Measurements from ENCODE around the gene PON3. TPM values are rescaled to one million over a fixed set of nuclear protein-coding genes. Genes with fewer than 3 reads are reported as not detected.

The PON3 gene
- total RNA-seq, 2 experiments from 2014 or later = not detected

DNA sequence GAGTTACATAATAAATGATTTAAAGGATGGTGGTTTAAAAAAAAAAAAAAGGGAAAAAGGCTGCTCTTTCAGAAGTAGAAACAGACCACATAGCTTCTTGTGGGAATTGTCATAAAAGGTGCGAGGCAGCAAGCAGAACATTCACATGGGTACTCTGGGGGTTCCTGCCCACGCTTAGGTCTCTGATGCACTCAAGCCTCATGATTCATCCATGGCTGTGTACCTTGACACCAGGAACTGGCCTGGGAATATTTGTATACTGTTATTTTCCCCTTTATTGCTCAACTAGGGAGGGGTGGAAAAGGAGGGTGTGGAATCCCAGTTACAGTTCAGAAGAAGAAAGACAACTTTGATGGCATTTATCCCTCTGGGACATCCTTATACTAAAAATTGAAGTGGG is 34.7 kb upstream of the PON3 start:
- ATAC-seq (no peak), DNase-seq (no peak)
- CTCF ChIA-PET = no interaction called here
- H3K4me3 Mint-ChIP-seq = no peak overlapping the region
- H3K27me3 Mint-ChIP-seq = peaks cover 5% of the 10 kb centered on the region
- no peaks in the 10 kb centered on the region for H3K9me3 Mint-ChIP-seq (ENCODE audit: low read depth)
- intact Hi-C loops (cut with DNase I, micrococcal nuclease) = no loop called here
- POLR2A ChIA-PET = no interaction called here
- peaks cover 8% of the 10 kb centered on the region for H3K4me1 Mint-ChIP-seq
- H3K27ac Mint-ChIP-seq = no peak overlapping the region
- no peaks in the 10 kb centered on the region for H3K36me3 Mint-ChIP-seq (ENCODE audit: low read depth)

- ChIA-PET CTCF (interaction anchor here (0.6 kb wide), 1 partner anchor 183 kb away, joined by 5 read pairs; no protein-coding TSS in a partner anchor), POLR2A (no interaction called here)
- no peak overlapping the region for H3K27ac Mint-ChIP-seq
- no peak overlapping the region for H3K4me3 Mint-ChIP-seq
- intact Hi-C loops (cut with DNase I, micrococcal nuclease) = no loop called here
- peaks cover 5% of the 10 kb centered on the region for H3K4me1 Mint-ChIP-seq
- ATAC-seq (no peak), DNase-seq (no peak)
- peaks cover 3% of the 10 kb centered on the region for H3K27me3 Mint-ChIP-seq
- no peaks in the 10 kb centered on the region for H3K36me3 Mint-ChIP-seq (ENCODE audit: low read depth)
- H3K9me3 Mint-ChIP-seq (ENCODE audit: low read depth) = no peaks in the 10 kb centered on the region
Observed at GRCh38 chr7:95429241-95429990, 33.2 kb upstream of the PON3 start.

- H3K36me3 Mint-ChIP-seq (ENCODE audit: low read depth) = no peaks in the 10 kb centered on the region
- ChIA-PET CTCF (interaction anchor here (0.6 to 0.9 kb wide), 2 partner anchors 12 to 272 kb away, joined by 3 read pairs; no protein-coding TSS in a partner anchor), POLR2A (no interaction called here)
- intact Hi-C loops (cut with DNase I, micrococcal nuclease) = no loop called here
- ATAC-seq (no peak), DNase-seq (no peak)
- H3K9me3 Mint-ChIP-seq (ENCODE audit: low read depth) = no peaks in the 10 kb centered on the region
- H3K4me3 Mint-ChIP-seq = no peak overlapping the region
- no peak overlapping the region for H3K27ac Mint-ChIP-seq
- no peaks in the 10 kb centered on the region for H3K27me3 Mint-ChIP-seq
- no peaks in the 10 kb centered on the region for H3K4me1 Mint-ChIP-seq
Observed at GRCh38 chr7:95427914-95428516, 31.8 kb upstream of the PON3 start.

- ChIA-PET POLR2A (no interaction called here), CTCF (interaction anchor here (0.6 kb wide), 1 partner anchor 273 kb away, joined by 3 read pairs; no protein-coding TSS in a partner anchor)
- no peak for DNase-seq
- H3K27me3 Mint-ChIP-seq = no peaks in the 10 kb centered on the region
- no peak overlapping the region for H3K4me3 Mint-ChIP-seq
- H3K9me3 Mint-ChIP-seq (ENCODE audit: low read depth) = no peaks in the 10 kb centered on the region
- intact Hi-C loops (cut with DNase I, micrococcal nuclease) = no loop called here
- no peak overlapping the region for H3K27ac Mint-ChIP-seq
- no peak for ATAC-seq
- no peaks in the 10 kb centered on the region for H3K36me3 Mint-ChIP-seq (ENCODE audit: low read depth)
- H3K4me1 Mint-ChIP-seq = no peaks in the 10 kb centered on the region
Observed at GRCh38 chr7:95427166-95427565, 31.0 kb upstream of the PON3 start.

DNA sequence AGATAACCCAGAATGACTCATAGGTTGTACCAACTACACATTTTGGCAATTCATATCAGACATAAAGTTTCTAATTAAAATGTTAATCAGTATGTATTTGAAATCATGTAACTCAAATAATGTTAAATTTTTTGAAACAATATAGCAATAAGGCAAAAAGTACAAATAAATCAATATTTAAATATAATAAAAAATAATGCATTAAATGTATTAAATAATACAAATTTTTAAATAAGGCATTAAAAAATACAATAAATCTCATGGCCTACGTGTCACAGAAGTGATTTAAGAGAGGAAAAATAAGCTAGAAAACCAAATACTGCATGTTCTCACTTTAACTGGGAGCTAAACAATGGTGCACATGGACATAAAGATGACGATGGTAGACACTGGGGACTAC is 29.5 kb upstream of the PON3 start:
- CTCF ChIA-PET = interaction anchor here (0.5 kb wide), 1 partner anchor 1197 kb away, joined by 3 read pairs; no protein-coding TSS in a partner anchor
- no peak for ATAC-seq
- Mint-ChIP-seq H3K4me1 (no peaks in the 10 kb centered on the region), H3K27me3 (no peaks in the 10 kb centered on the region), H3K36me3 (ENCODE audit: low read depth) (no peaks in the 10 kb centered on the region), H3K4me3 (no peak overlapping the region), H3K27ac (no peak overlapping the region), H3K9me3 (ENCODE audit: low read depth) (no peaks in the 10 kb centered on the region)
- intact Hi-C loops (cut with DNase I, micrococcal nuclease) = no loop called here
- no peak for DNase-seq
- POLR2A ChIA-PET = no interaction called here

GRCh38 chr7:95424716-95425115 is 28.5 kb upstream of the PON3 start:
- Mint-ChIP-seq H3K36me3 (ENCODE audit: low read depth) (no peaks in the 10 kb centered on the region), H3K9me3 (ENCODE audit: low read depth) (no peaks in the 10 kb centered on the region), H3K27me3 (no peaks in the 10 kb centered on the region), H3K4me3 (no peak overlapping the region), H3K27ac (no peak overlapping the region), H3K4me1 (no peaks in the 10 kb centered on the region)
- DNase-seq = no peak
- ChIA-PET POLR2A (no interaction called here), CTCF (no interaction called here)
- intact Hi-C loops (cut with DNase I, micrococcal nuclease) = no loop called here
- ATAC-seq = no peak

DNA sequence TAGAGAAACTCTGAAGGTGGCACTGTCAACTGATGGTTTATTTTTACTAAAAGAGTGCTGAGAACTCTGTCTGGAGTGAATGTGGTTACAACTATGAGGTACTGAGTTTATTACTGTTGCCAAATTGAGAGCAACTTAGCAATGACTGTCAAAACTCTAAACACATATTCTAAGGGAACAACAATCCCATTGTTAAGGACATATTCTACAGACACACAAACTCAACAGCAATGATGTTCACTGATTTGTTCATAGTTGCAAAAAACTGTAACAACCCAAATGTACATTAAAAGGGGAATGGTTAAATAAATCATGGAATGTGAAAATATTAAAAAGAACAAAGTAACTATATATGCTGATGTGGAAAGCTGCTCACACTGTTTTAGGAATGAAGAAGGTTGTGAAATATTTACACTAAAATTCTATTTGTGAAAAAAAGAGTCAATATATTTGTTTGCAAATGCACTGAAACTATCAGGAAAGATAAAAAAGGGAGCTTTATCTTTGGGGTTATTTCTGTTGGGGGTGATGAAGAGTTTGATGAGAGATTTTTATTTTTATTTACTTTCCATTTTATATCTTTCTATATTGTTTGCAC is 25.8 kb upstream of the PON3 start:
- Mint-ChIP-seq H3K9me3 (ENCODE audit: low read depth) (no peaks in the 10 kb centered on the region), H3K27me3 (no peaks in the 10 kb centered on the region), H3K36me3 (ENCODE audit: low read depth) (no peaks in the 10 kb centered on the region), H3K4me1 (no peaks in the 10 kb centered on the region), H3K27ac (no peak overlapping the region), H3K4me3 (no peak overlapping the region)
- ATAC-seq (no peak), DNase-seq (no peak)
- intact Hi-C loops (cut with DNase I, micrococcal nuclease) = no loop called here
- CTCF ChIA-PET = no interaction called here
- POLR2A ChIA-PET = no interaction called here

DNA sequence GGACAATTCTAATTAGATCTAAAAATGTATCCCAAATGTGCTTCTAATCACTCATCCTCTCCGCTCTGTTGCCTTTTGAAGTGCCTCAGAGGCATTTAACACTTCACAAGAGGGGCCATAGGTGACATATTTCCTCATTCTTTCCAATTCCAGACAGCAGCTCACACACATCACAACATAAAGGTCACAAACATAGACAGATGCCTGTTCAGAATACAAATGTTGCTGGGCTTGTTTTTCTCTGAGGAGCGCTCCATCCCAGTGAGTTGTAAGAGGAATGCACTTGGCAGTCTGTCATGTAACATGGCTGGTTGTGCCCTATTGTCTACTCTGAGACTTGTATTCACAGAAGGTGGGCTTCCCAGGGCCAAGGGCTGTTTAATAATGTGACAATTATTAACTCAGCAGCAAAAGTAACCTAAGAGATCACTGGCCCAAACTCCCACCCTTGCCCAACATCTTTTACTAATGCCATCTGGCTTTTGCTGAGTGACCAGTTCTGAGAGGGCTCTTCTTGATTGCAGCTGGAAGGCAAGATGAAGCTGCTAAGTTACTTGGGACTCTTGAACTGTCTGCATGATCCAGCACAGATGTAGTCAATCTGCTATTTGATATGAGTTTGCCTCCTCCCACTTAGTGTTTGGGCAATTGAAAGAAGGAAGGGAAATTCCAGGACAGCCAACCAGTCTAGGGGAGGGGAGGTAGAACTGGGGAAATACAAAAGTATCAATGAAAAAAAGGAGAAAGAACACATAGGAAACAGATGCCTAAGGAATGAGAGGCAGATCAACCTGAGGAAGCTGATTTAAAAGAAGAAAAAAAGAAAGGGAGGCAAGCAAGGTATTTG is 25.0 kb upstream of the PON3 start:
- intact Hi-C loops (cut with DNase I, micrococcal nuclease) = no loop called here
- H3K27ac Mint-ChIP-seq = no peak overlapping the region
- no peak overlapping the region for H3K4me3 Mint-ChIP-seq
- H3K9me3 Mint-ChIP-seq (ENCODE audit: low read depth) = no peaks in the 10 kb centered on the region
- H3K36me3 Mint-ChIP-seq (ENCODE audit: low read depth) = no peaks in the 10 kb centered on the region
- no peaks in the 10 kb centered on the region for H3K4me1 Mint-ChIP-seq
- DNase-seq (no peak), ATAC-seq (no peak)
- POLR2A ChIA-PET = no interaction called here
- H3K27me3 Mint-ChIP-seq = no peaks in the 10 kb centered on the region
- CTCF ChIA-PET = no interaction called here

GRCh38 chr7:95412075-95412474 is 15.9 kb upstream of the PON3 start:
- H3K9me3 Mint-ChIP-seq (ENCODE audit: low read depth) = no peaks in the 10 kb centered on the region
- intact Hi-C loops (cut with DNase I, micrococcal nuclease) = no loop called here
- DNase-seq (no peak), ATAC-seq (no peak)
- CTCF ChIA-PET = interaction anchor here (1.4 kb wide), 1 partner anchor 16 kb away, joined by 3 read pairs; the partner anchor contains the start of gene PON3
- no peak overlapping the region for H3K27ac Mint-ChIP-seq
- H3K36me3 Mint-ChIP-seq (ENCODE audit: low read depth) = peaks cover 3% of the 10 kb centered on the region
- no peak overlapping the region for H3K4me3 Mint-ChIP-seq
- H3K27me3 Mint-ChIP-seq = no peaks in the 10 kb centered on the region
- POLR2A ChIA-PET = no interaction called here
- H3K4me1 Mint-ChIP-seq = no peaks in the 10 kb centered on the region

- intact Hi-C loops (cut with DNase I, micrococcal nuclease) = no loop called here
- ChIA-PET CTCF (interaction anchor here (0.7 to 1.4 kb wide), 2 partner anchors 16 kb away, joined by 3 read pairs; partner anchors contain the start of gene PON3), POLR2A (no interaction called here)
- Mint-ChIP-seq H3K27ac (no peak overlapping the region), H3K27me3 (no peaks in the 10 kb centered on the region), H3K9me3 (ENCODE audit: low read depth) (no peaks in the 10 kb centered on the region), H3K4me3 (no peak overlapping the region), H3K36me3 (ENCODE audit: low read depth) (peaks cover 3% of the 10 kb centered on the region), H3K4me1 (no peaks in the 10 kb centered on the region)
- no peak for ATAC-seq
- no peak for DNase-seq
Observed at GRCh38 chr7:95411666-95412065, 15.5 kb upstream of the PON3 start.

DNA sequence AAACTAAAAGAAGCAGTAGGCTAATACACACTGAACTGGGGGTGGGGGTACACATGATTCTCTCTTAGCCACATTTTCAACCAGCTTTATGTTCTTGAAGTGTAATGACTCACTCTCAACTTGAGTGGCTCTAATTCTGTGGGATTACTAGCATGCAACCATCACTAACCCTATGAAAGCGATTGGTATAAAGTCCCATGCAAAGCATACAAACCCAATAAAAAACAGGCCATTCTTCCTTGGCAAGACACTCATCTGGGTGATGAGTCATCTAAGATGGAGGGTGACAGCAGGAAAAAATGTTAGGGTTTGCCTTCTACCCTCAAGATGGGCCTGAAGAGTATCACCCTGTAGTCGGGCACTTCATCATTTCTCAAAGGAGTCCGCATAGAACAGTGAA is 14.9 kb upstream of the PON3 start:
- no peak for ATAC-seq
- no peaks in the 10 kb centered on the region for H3K9me3 Mint-ChIP-seq (ENCODE audit: low read depth)
- H3K27ac Mint-ChIP-seq = no peak overlapping the region
- H3K4me1 Mint-ChIP-seq = no peaks in the 10 kb centered on the region
- ChIA-PET CTCF (interaction anchor here (0.7 kb wide), 2 partner anchors 15 kb away, joined by 3 read pairs; partner anchors contain the start of gene PON3), POLR2A (no interaction called here)
- no peaks in the 10 kb centered on the region for H3K27me3 Mint-ChIP-seq
- no peak for DNase-seq
- no peak overlapping the region for H3K4me3 Mint-ChIP-seq
- H3K36me3 Mint-ChIP-seq (ENCODE audit: low read depth) = peaks cover 3% of the 10 kb centered on the region
- intact Hi-C loops (cut with DNase I, micrococcal nuclease) = no loop called here
